Measurements from ENCODE around the gene RANGAP1. TPM values are rescaled to one million over a fixed set of nuclear protein-coding genes. Genes with fewer than 3 reads are reported as not detected.

RANGAP1 gene
- polyA plus RNA-seq, 3 donors, result 8.3 to 30.2 (median 8.5) TPM

GRCh38 chr22:41327124-41327523 lies 41.1 kb upstream of the RANGAP1 start:
- intact Hi-C loops (cut with micrococcal nuclease), result no loop called here
- Histone ChIP-seq H3K4me1 (ENCODE audit: control insufficient read depth in 1 of 2, insufficient read depth in 2 of 2, low read length in 2 of 2) (no peaks in the 10 kb centered on the region), H3K9ac (ENCODE audit: insufficient read depth, low read length, poor library complexity, severe bottlenecking) (no peak overlapping the region), H3K9me3 (replicated peaks in 1 of 2; ENCODE audit: control insufficient read depth in 1 of 2, insufficient read depth in 1 of 2, low read length in 2 of 2) (no peaks in the 10 kb centered on the region), H3K79me2 (ENCODE audit: insufficient read depth, low read length) (no peaks in the 10 kb centered on the region), H3K4me2 (replicated peaks; ENCODE audit: extremely low read depth, low read length, poor library complexity, severe bottlenecking) (no peak overlapping the region), H4K20me1 (ENCODE audit: insufficient read depth, low read length) (no peaks in the 10 kb centered on the region), H3K4me3 (replicated peaks in 1 of 3; ENCODE audit: low read depth in 2 of 3, low read length in 3 of 3) (no peak overlapping the region), H3K27ac (ENCODE audit: low read depth in 1 of 2, low read length in 2 of 2) (no peak overlapping the region), H2AFZ (ENCODE audit: insufficient read depth, low read depth, low read length, poor library complexity, severe bottlenecking) (no peak overlapping the region), H3K36me3 (replicated peaks in 1 of 2; ENCODE audit: control insufficient read depth in 1 of 2, insufficient read depth in 2 of 2, low read length in 2 of 2) (peaks cover 71 to 91% of the 10 kb centered on the region in 2 donors), H3K27me3 (ENCODE audit: control insufficient read depth in 2 of 2, insufficient read depth in 2 of 2, low read length in 2 of 2) (no peaks in the 10 kb centered on the region)
- no peaks in the 10 kb centered on the region for H3K9me3 Mint-ChIP-seq
- DNase-seq, result no peak
- WGBS (ENCODE audit: insufficient coverage), result 95% methylated on average over 16 of the region's 16 CpGs
- peak overlapping the region in 2 of 7 donors; percentile 33 to 73 for H3K27ac Mint-ChIP-seq
- no peak for TF ChIP-seq CTCF (IDR thresholded peaks at IDR 0.05)
- H3K4me3 Mint-ChIP-seq, result no peak overlapping the region
- H3K36me3 Mint-ChIP-seq, result peaks cover 76 to 93% of the 10 kb centered on the region in 2 donors
- H3K27me3 Mint-ChIP-seq (ENCODE audit: low read depth in 3 of 3), result peaks cover 0 to 2% (median 0%) of the 10 kb centered on the region in 3 donors
- no peaks in the 10 kb centered on the region for H3K4me1 Mint-ChIP-seq

- Mint-ChIP-seq H3K4me1 (no peaks in the 10 kb centered on the region), H3K36me3 (peaks cover 72 to 89% of the 10 kb centered on the region in 2 donors)
These were observed 39.0 kb upstream of the RANGAP1 start for GRCh38 chr22:41324821-41325528.

More at GRCh38 chr22:41324821-41325528, 39.0 kb upstream of the RANGAP1 start:
- H3K27ac ChIP-seq (ENCODE audit: low read depth in 1 of 2, low read length in 2 of 2), result no peak overlapping the region
- no peak overlapping the region for H3K4me3 ChIP-seq (replicated peaks in 1 of 3; ENCODE audit: low read depth in 2 of 3, low read length in 3 of 3)
- no peaks in the 10 kb centered on the region for H3K79me2 ChIP-seq (ENCODE audit: insufficient read depth, low read length)
- Mint-ChIP-seq H3K27ac (peak overlapping the region in 2 of 7 donors; percentile 27 to 76), H3K9me3 (no peaks in the 10 kb centered on the region), H3K27me3 (ENCODE audit: low read depth in 3 of 3) (peaks cover 0 to 2% (median 0%) of the 10 kb centered on the region in 3 donors), H3K4me3 (no peak overlapping the region)
- TF ChIP-seq CTCF (IDR thresholded peaks at IDR 0.05), result no peak
- no peak for DNase-seq
- 86% methylated on average over 1 of the region's 5 CpGs for WGBS (ENCODE audit: insufficient coverage)
- intact Hi-C loops (cut with micrococcal nuclease), result no loop called here
- peaks cover 8% of the 10 kb centered on the region for H4K20me1 ChIP-seq (ENCODE audit: insufficient read depth, low read length)
- no peak overlapping the region for H2AFZ ChIP-seq (ENCODE audit: insufficient read depth, low read depth, low read length, poor library complexity, severe bottlenecking)
- no peaks in the 10 kb centered on the region for H3K4me1 ChIP-seq (ENCODE audit: control insufficient read depth in 1 of 2, insufficient read depth in 2 of 2, low read length in 2 of 2)
- no peaks in the 10 kb centered on the region for H3K9me3 ChIP-seq (replicated peaks in 1 of 2; ENCODE audit: control insufficient read depth in 1 of 2, insufficient read depth in 1 of 2, low read length in 2 of 2)
- no peak overlapping the region for H3K9ac ChIP-seq (ENCODE audit: insufficient read depth, low read length, poor library complexity, severe bottlenecking)
- H3K4me2 ChIP-seq (replicated peaks; ENCODE audit: extremely low read depth, low read length, poor library complexity, severe bottlenecking), result no peak overlapping the region
- peaks cover 63 to 86% of the 10 kb centered on the region in 2 donors for H3K36me3 ChIP-seq (replicated peaks in 1 of 2; ENCODE audit: control insufficient read depth in 1 of 2, insufficient read depth in 2 of 2, low read length in 2 of 2)
- H3K27me3 ChIP-seq (ENCODE audit: control insufficient read depth in 2 of 2, insufficient read depth in 2 of 2, low read length in 2 of 2), result no peaks in the 10 kb centered on the region

Data from CD14-positive monocyte (primary cell).